ENCODE data around the gene CGNL1.

CGNL1 gene

GRCh38 chr15:57544848-57545480 lies 168.7 kb downstream of the CGNL1 start (continued):
- TF ChIP-seq ZNF112 (tag by site-specific recombination; IDR thresholded peaks at IDR 0.05) (no peak), KLF16 (tag by site-specific recombination; IDR thresholded peaks at IDR 0.05) (no peak), ZNF488 (tag by site-specific recombination; IDR thresholded peaks at IDR 0.05) (no peak), ZNF24 (tag by site-specific recombination; IDR thresholded peaks at IDR 0.05) (no peak), TCF7L2 (IDR thresholded peaks at IDR 0.05; ENCODE audit: borderline replicate concordance, low read depth, low read length) (no peak), KLF8 (tag by site-specific recombination; IDR thresholded peaks at IDR 0.05) (no peak)

- H3K4me3 ChIP-seq (ENCODE audit: low read depth, low read length) = no peak overlapping the region
- no peaks in the 10 kb centered on the region for H3K9me3 ChIP-seq (ENCODE audit: control insufficient read depth, insufficient read depth, low read depth, low read length)
- H3K27ac ChIP-seq (ENCODE audit: extremely low read depth, low read depth, low read length) = no peak overlapping the region
- TF ChIP-seq ZNF302 (tag by site-specific recombination; IDR thresholded peaks at IDR 0.05; ENCODE audit: low read depth) = no peak
- ChIA-PET CTCF (interaction anchor here (0.6 to 2.1 kb wide), 7 partner anchors 12 to 1522 kb away, joined by 3 to 9 read pairs (median 4); no protein-coding TSS in a partner anchor), POLR2A (no interaction called here)
- no peaks in the 10 kb centered on the region for H3K4me1 ChIP-seq (ENCODE audit: control insufficient read depth, insufficient read depth, low read length)
- no peaks in the 10 kb centered on the region for H3K36me3 ChIP-seq (ENCODE audit: control insufficient read depth in 2 of 2, insufficient read depth in 1 of 2, low read length in 2 of 2)
Observed at GRCh38 chr15:57545995-57546394, 169.7 kb downstream of the CGNL1 start.

DNA sequence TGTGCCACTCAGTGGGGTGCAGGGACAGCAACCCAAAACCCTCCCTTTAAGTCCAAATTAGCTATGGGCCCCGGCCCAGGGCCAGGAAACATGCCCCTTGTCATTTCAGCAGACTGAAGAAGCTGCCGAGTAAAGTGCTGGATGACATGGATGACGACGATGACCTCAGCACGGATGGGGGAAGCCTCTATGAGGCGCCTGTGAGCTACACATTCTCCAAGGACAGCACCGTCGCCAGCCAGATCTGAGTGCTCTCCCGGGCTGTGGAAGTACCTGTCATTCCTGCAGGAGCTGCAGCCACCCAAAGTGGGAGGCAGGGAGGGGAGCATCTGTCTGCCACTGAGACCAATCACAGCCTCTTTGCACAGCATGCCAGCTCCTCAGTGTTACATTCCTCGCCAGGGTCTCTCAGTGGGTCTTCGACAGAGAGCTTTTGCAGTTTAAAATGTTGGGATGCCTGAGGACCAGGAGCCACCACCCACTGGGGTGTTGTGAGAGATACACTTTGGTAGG lies 171.0 kb downstream of the CGNL1 start:
- H3K36me3 ChIP-seq (ENCODE audit: control insufficient read depth in 2 of 2, insufficient read depth in 1 of 2, low read length in 2 of 2) = no peaks in the 10 kb centered on the region
- H3K9me3 ChIP-seq (ENCODE audit: control insufficient read depth, insufficient read depth, low read depth, low read length) = no peaks in the 10 kb centered on the region
- no peak overlapping the region for H3K4me3 ChIP-seq (ENCODE audit: low read depth, low read length)
- no peak overlapping the region for H3K27ac ChIP-seq (ENCODE audit: extremely low read depth, low read depth, low read length)
- TF ChIP-seq ZBTB8A (tag by site-specific recombination; IDR thresholded peaks at IDR 0.05) (no peak), HOXC10 (CRISPR knock-in tag; IDR thresholded peaks at IDR 0.05) (no peak), GLI2 (tag by site-specific recombination; IDR thresholded peaks at IDR 0.05; ENCODE audit: borderline replicate concordance, low read depth) (no peak), ZBTB20 (tag by site-specific recombination; IDR thresholded peaks at IDR 0.05) (no peak), ZNF837 (tag by site-specific recombination; IDR thresholded peaks at IDR 0.05) (no peak), BCL11B (tag by site-specific recombination; IDR thresholded peaks at IDR 0.05; ENCODE audit: low read depth) (no peak), ZNF501 (tag by site-specific recombination; IDR thresholded peaks at IDR 0.05) (no peak)
- CTCF ChIA-PET = interaction anchor here (1.6 to 2.1 kb wide), 2 partner anchors 11 to 20 kb away, joined by 5 to 9 read pairs; no protein-coding TSS in a partner anchor
- H3K4me1 ChIP-seq (ENCODE audit: control insufficient read depth, insufficient read depth, low read length) = no peaks in the 10 kb centered on the region
- POLR2A ChIA-PET = no interaction called here

DNA sequence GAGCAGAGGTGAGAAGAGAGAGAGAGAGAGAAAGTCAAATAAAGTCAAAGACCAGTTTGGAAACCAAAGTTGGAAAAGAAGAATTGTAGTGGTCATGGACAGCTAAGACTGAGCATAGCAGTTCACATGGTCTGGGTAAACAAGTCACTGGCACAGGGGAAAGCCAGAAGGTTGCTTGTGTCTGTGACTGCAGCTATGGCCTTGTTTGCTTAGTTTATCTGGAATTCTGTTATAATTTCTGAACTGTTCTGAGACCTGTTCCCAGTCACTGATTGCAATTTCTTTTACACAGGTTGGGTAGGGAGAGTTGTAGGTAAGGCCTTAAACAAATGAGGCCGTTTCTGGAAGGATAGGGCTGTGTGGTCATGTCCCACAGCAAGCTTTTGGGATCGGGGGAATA lies 172.0 kb downstream of the CGNL1 start:
- POLR2A ChIA-PET = no interaction called here
- H3K36me3 ChIP-seq (ENCODE audit: control insufficient read depth in 2 of 2, insufficient read depth in 1 of 2, low read length in 2 of 2) = no peaks in the 10 kb centered on the region
- no peak overlapping the region for H3K27ac ChIP-seq (ENCODE audit: extremely low read depth, low read depth, low read length)
- CTCF ChIA-PET = interaction anchor here (0.6 to 2.1 kb wide), 4 partner anchors 8 to 1299 kb away, joined by 3 to 9 read pairs (median 3); no protein-coding TSS in a partner anchor
- no peak overlapping the region for H3K4me3 ChIP-seq (ENCODE audit: low read depth, low read length)
- no peaks in the 10 kb centered on the region for H3K4me1 ChIP-seq (ENCODE audit: control insufficient read depth, insufficient read depth, low read length)
- H3K9me3 ChIP-seq (ENCODE audit: control insufficient read depth, insufficient read depth, low read depth, low read length) = no peaks in the 10 kb centered on the region
- no peak for TF ChIP-seq AEBP2 (tag by site-specific recombination; IDR thresholded peaks at IDR 0.05; ENCODE audit: borderline replicate concordance)
- TF ChIP-seq ZNF394 (tag by site-specific recombination; IDR thresholded peaks at IDR 0.05; ENCODE audit: borderline replicate concordance) = no peak
- TF ChIP-seq ZBTB48 (tag by site-specific recombination; IDR thresholded peaks at IDR 0.05) = no peak
- TF ChIP-seq ZNF76 (tag by site-specific recombination; IDR thresholded peaks at IDR 0.05; ENCODE audit: borderline replicate concordance, low read depth) = no peak
- no peak for TF ChIP-seq ZNF658 (tag by site-specific recombination; IDR thresholded peaks at IDR 0.05)
